ENCODE measurements around the gene EEF1A2.
A peak's percentile ranks its signal among the peaks of the same experiment; 100 is the strongest.

EEF1A2 gene

GRCh38 chr20:63500902-63501817 is 2.3 kb upstream of the EEF1A2 start:
- H3K4me3 ChIP-seq (ENCODE audit: low read depth, low read length): no peak overlapping the region

- H3K4me3 ChIP-seq (ENCODE audit: low read depth, low read length): no peak overlapping the region
These were observed 1.4 kb upstream of the EEF1A2 start for GRCh38 chr20:63500151-63500901.

GRCh38 chr20:63499338-63499969 is 571 bp upstream of the EEF1A2 start:
- H3K4me3 ChIP-seq (ENCODE audit: low read depth, low read length): peak overlapping the region; percentile 37

- peak overlapping the region; percentile 10 for H3K4me3 ChIP-seq (ENCODE audit: low read depth, low read length)
These were observed 642 bp downstream of the EEF1A2 start for GRCh38 chr20:63497946-63498935.

GRCh38 chr20:63497138-63497945 is 1.5 kb downstream of the EEF1A2 start:
- H3K4me3 ChIP-seq (ENCODE audit: low read depth, low read length): no peak overlapping the region

GRCh38 chr20:63496596-63497120 is 2.2 kb downstream of the EEF1A2 start:
- H3K4me3 ChIP-seq (ENCODE audit: low read depth, low read length): no peak overlapping the region

- no peak overlapping the region for H3K4me3 ChIP-seq (ENCODE audit: low read depth, low read length)
These were observed 2.9 kb downstream of the EEF1A2 start for GRCh38 chr20:63495741-63496595.

- H3K4me3 ChIP-seq (ENCODE audit: low read depth, low read length): no peak overlapping the region
These were observed 3.6 kb downstream of the EEF1A2 start for GRCh38 chr20:63495167-63495720.

- H3K4me3 ChIP-seq (ENCODE audit: low read depth, low read length): no peak overlapping the region
These were observed 4.3 kb downstream of the EEF1A2 start for GRCh38 chr20:63494420-63495166.

GRCh38 chr20:63494084-63494419 is 4.8 kb downstream of the EEF1A2 start:
- H3K4me3 ChIP-seq (ENCODE audit: low read depth, low read length): no peak overlapping the region

GRCh38 chr20:63493563-63494020 is 5.3 kb downstream of the EEF1A2 start:
- no peak overlapping the region for H3K4me3 ChIP-seq (ENCODE audit: low read depth, low read length)

GRCh38 chr20:63492982-63493381 is 5.9 kb downstream of the EEF1A2 start:
- no peak overlapping the region for H3K4me3 ChIP-seq (ENCODE audit: low read depth, low read length)

- H3K4me3 ChIP-seq (ENCODE audit: low read depth, low read length): no peak overlapping the region
These were observed 6.4 kb downstream of the EEF1A2 start for GRCh38 chr20:63492518-63492917.

GRCh38 chr20:63491635-63492230 is 7.2 kb downstream of the EEF1A2 start:
- no peak overlapping the region for H3K4me3 ChIP-seq (ENCODE audit: low read depth, low read length)

GRCh38 chr20:63491078-63491477 is 7.8 kb downstream of the EEF1A2 start:
- no peak overlapping the region for H3K4me3 ChIP-seq (ENCODE audit: low read depth, low read length)

- H3K4me3 ChIP-seq (ENCODE audit: low read depth, low read length): no peak overlapping the region
These were observed 8.5 kb downstream of the EEF1A2 start for GRCh38 chr20:63490416-63490815.
